Omental fat pad (tissue), 4 donors: ENCODE measurements around the gene PLAAT3. TPM values are rescaled to one million over a fixed set of nuclear protein-coding genes. Genes with fewer than 3 reads are reported as not detected.

Experiments
- ATAC-seq: fragments of 150-250 bp; one replicate; pipeline ENCODE4 v1.9.1; 2016; ENCODE audit warnings: mild to moderate bottlenecking, moderate library complexity; ENCODE audit not compliant: low FRiP score
- DNase-seq: peaks from one replicate; pipeline ENCODE4 v3.0.0-alpha.2; 2019; ENCODE audit warnings: low spot score
- CTCF ChIP-seq, 3 donors: fragments of 450-650 bp; IDR thresholded peaks; one replicate each; pipeline ENCODE4 v1.5.1; 2016 to 2017; ENCODE audit warnings: antibody characterized with exemption in 3 of 3, mild to moderate bottlenecking in 3 of 3, moderate library complexity in 2 of 3
- total RNA-seq, 4 donors: library from RNA; depleted of rRNA; stranded (reverse); fragments of >200 nt; gene quantifications; one replicate each; pipeline ENCODE4 v1.1.0, GENCODE V29; 2016

PLAAT3 gene
- total RNA-seq, 4 donors from 2014 or later, result 125 to 616 (median 260) TPM

GRCh38 chr11:63527667-63528066 is 86.6 kb downstream of the PLAAT3 start:
- ATAC-seq (no peak), DNase-seq (no peak)
- no peak for TF ChIP-seq CTCF (IDR thresholded peaks at IDR 0.05)

Other genes with a start within 250 kb of the PLAAT3 start
- not detected for gene SLC22A9, start 244.6 kb downstream of the PLAAT3 start, total RNA-seq
- gene PLAAT5, start 123.3 kb downstream of the PLAAT3 start, total RNA-seq, result 10 to 100 TPM; 12.0 to 54.3 (median 27.9) TPM
- gene LGALS12, start 108.3 kb downstream of the PLAAT3 start, total RNA-seq, result 10 to 100 TPM; 59.3 to 98.5 (median 78.3) TPM
- gene PLAAT4, start 77.6 kb downstream of the PLAAT3 start, total RNA-seq, result 10 to 100 TPM; 26.3 to 91.2 (median 32.6) TPM
- gene PLAAT2, start 51.1 kb downstream of the PLAAT3 start, total RNA-seq, result under 1 TPM in 1 of 4 donors, not detected in 3; 0.65 TPM
- 100 to 1,000 TPM in 1 of 4 donors, 10 to 100 TPM in 3; 84.4 to 100 (median 86.5) TPM for gene ATL3, start 56.9 kb upstream of the PLAAT3 start, total RNA-seq
- 100 to 1,000 TPM; 137 to 307 (median 193) TPM for gene RTN3, start 67.1 kb upstream of the PLAAT3 start, total RNA-seq
- 10 to 100 TPM; 10.7 to 18.3 (median 15.6) TPM for gene ZFTA, start 154.3 kb upstream of the PLAAT3 start, total RNA-seq
- 10 to 100 TPM in 1 of 4 donors, 1 to 10 TPM in 3; 7.3 to 12.8 (median 8.6) TPM for gene SPINDOC, start 199.0 kb upstream of the PLAAT3 start, total RNA-seq
- gene MARK2, start 224.7 kb upstream of the PLAAT3 start, total RNA-seq, result 10 to 100 TPM; 14.8 to 27.1 (median 23.4) TPM